GM18508 (cell line): ENCODE data around the gene UBE2E3.
A peak's percentile ranks its signal among the peaks of the same experiment; 100 is the strongest.
"Not testable (repeated sequence)": the region's sequence is repeated elsewhere in the genome, so short reads cannot be mapped to it uniquely, and the experiment has no call there.

ENCODE experiments used
- ATAC-seq: cut with Tn5 transposase; IDR thresholded peaks from one replicate; pipeline ENCODE4 v1.9.1; 2021; ENCODE audit warnings: moderate number of reproducible peaks; ENCODE audit not compliant: insufficient read depth, unreplicated experiment

Gene UBE2E3

DNA sequence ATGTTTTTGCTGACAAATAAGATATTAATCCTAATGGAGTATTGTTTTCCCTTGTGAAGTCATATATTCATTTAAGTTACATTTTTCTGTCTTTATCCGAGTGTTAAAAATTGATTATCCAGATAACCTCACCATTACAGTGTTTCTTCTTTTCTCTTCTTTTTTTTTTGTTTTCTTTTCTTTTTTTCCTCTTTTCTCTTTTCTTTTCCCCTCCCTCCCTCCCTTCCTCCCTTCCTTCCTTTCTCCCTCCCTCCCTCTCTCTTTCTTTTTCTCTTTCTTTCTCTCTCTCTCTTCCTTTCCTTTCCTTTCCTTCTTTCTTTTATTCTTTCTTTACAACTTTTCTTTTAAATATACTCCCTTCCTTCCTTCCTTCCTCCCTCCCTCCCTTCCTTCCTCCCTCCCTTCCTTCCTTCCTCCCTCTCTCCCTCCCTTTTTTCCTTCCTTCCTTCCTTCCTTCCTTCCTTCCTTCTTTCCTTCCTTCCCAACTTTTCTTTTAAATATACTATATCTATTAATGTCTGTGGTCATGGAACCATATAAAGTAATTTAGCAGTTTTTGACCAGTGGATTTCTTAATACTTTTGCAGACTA lies 40.9 kb downstream of the UBE2E3 start:
- no peak for ATAC-seq

DNA sequence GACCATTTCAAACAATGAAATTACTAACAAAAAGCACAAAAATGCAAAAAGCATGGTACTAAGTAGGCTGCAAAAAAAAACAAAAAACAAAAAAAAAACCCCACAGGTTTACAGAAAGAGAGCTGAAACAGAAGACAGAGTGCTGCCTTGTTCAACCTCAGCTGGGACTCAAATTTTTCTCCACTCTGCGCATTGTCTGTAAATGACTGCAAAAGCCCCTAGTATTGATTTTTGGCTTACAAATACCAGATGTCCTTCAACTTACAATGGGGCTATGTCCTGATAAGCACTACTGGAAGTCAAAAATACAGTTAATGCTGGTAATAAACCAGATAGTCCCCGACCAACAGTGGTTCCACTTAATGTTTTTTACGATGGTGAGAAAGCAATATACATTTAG lies 42.2 kb downstream of the UBE2E3 start:
- no peak for ATAC-seq

DNA sequence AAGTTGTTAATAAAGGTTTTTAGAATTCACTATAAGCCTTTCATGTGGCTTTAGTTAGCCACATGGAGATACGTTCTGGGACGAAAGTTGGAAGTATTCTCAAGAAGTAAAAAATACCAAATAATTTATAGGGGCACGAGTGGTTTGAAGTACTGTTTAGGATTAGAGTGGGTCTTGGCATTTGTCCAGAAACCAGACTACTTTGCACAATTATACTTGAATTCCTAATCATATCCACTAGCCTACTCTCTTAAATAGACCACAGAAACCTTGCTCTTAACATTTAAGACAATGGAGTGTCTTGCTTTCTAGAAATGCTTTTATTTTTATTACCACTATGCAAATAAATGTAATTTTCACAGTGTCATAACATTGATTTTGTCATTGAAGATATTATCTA lies 44.6 kb downstream of the UBE2E3 start:
- ATAC-seq, result no peak

GRCh38 chr2:181036445-181036844 lies 56.0 kb downstream of the UBE2E3 start:
- peak; percentile 44 for ATAC-seq

DNA sequence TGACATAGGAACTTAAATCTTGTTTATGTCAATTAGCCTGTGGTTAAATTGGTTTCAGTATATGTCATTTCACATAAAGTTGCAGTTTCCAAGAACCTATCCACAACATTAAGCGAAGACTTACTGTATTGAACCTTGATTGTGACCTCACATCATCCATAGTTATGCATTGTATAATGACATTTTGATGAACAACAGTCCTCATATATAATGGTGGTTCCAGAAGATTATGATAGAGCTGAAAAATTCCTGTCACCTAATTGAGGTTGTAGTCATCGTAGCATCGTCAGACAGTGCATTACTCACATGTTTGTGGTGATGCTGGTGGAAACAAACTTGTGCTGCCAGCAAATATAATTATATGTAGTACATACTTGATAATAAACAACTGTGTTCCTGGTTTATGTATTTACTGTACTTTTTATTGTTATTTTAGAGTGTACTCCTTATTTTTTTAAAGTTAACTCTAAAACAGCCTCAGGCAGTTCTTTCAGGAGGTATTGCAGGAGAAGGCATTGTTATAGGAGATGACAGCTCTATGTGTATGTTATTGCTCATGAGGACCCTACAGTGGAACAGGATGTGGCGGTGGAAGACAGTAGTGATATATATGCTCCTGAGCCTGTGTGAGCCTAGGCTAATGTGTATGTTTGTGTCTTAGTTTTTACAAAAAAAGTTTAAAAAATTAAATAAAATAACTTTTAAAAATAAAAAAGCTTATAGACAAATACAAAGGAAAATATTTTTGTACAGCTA lies 56.6 kb downstream of the UBE2E3 start:
- ATAC-seq, result peak; percentile 44

DNA sequence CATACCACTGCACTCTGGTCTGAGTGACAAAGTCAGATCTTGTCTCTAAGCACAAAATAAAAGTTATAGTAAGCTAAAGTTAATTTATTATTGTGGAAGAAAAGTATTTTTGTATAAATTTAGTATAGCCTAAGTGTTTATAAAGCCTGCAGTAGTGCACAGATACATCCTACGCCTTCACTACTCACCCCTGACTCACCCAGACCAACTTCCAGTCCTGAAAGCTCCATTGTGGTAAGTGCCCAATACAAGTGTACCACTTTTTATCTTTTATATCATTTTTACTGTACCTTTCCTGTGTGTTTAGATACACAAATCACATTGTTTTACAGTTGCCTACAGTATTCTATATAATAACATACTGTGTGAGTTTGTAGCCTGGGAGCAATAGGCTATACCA lies 57.5 kb downstream of the UBE2E3 start:
- ATAC-seq, result no peak

GRCh38 chr2:181038796-181039195 lies 58.4 kb downstream of the UBE2E3 start:
- no peak for ATAC-seq

DNA sequence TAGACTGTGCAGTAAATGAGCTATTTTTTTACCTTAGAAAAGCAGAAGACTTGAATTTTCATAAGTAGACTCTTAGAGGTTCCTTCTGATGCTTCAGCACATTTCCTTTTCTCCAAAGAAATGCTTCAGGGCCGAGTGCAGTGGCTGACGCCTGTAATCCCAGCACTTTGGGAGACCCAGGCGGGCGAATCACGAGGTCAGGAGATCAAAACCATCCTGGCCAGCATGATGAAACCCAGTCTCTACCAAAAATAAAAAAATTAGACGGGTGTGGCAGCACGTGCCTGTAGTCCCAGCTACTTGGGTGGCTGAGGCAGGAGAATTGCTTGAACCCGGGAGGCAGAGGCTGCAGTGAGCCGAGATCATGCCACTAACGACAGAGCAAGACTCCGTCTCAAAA lies 60.4 kb downstream of the UBE2E3 start:
- not testable (repeated sequence) for ATAC-seq

DNA sequence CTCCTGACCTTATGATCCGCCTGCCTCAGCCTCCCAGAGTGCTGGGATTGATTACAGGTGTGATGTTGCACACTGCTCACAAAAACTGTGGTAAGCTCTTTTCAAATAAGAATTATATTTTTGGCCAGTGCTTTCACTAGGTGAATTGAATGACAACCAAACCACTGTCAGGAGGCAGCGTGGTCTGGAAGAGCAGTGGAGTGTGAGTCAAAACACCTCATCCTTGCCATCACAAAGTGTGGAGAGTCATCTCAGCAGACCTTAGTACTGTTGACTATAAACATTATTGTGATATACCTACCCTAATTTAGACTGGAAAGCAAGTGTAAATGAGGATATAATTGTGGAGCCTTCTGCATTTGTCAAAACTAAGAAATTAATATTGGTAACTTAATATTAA lies 61.3 kb downstream of the UBE2E3 start:
- no peak for ATAC-seq

DNA sequence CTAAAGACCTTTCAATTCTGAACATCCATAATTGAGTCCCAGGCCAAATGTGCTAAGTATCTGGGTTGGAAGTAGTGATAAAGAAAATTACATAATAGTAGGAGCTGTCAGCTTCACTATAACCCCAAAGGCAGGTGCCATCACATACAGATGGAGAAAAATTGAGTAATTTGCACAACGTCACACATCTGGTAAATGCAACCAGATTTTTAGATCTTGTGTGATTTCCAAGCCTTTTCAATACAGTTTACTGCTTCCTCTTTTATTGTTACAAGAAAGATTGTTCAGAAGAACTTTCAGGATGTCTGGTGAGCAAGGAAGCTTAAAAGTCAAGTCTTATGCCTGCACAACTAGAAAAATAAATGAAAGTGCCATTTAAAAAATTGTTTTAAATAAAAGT lies 62.3 kb downstream of the UBE2E3 start:
- ATAC-seq, result no peak

DNA sequence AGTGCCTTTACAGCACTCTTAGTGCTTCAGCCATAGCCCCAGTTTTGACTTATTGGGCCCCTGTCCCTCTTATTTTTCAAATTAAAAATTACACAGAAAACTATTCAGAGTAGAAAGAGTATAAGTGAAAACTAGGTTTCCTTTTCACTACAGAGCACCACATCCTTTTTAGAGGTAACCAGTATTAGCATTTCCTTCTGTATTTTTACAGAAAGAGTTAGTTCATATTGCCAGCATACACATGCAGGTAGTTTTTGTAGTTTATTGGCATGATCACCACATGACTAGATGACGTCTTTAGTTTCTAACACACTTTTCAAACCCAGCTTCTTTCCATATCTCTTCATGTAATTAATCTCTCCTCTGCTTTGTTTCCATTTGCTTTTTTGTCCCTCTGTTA lies 66.4 kb downstream of the UBE2E3 start:
- ATAC-seq, result peak; percentile 54

DNA sequence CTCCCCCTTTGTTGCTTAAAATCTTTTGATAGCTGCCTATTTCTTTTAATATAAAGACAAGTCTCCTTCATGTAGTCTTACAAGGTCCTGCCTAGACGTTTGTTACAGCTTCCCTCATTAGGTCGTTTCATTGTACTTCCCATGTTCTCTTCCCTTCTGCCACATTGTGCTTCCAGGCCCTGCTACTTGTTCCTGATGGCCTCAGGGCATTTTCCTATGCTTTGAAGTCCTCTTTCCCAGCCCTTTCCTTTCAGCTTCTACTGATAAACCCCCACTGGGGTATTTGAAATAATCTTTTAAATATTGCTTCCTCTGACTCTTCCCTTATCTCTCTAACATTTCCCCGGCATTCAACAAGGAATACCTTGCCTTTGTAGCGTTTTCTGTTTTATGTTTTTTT lies 67.4 kb downstream of the UBE2E3 start:
- ATAC-seq, result no peak

- no peak for ATAC-seq
Measured at GRCh38 chr2:181051861-181052522, 71.6 kb downstream of the UBE2E3 start.

GRCh38 chr2:181052523-181052891 lies 72.1 kb downstream of the UBE2E3 start:
- ATAC-seq, result no peak

DNA sequence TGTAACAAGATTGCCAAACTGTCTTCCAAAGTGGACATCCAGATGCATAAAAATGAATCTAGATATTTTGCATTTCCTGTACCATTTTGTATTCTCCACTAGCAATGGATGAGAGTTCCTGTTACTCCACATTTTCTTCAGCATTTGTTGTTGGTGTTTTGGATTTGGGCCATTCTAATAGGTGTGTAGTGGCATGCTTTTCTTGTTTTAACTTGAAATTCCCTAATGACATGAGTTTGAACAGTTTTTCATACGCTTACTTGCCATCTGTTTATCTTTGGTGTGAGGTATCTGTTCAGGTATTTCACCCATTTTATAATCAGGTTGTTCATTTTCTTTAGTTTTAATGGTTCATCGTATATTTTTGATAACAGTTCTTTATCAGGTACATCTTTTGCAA lies 73.9 kb downstream of the UBE2E3 start:
- no peak for ATAC-seq

- no peak for ATAC-seq
Measured at GRCh38 chr2:181054843-181055242, 74.4 kb downstream of the UBE2E3 start.

DNA sequence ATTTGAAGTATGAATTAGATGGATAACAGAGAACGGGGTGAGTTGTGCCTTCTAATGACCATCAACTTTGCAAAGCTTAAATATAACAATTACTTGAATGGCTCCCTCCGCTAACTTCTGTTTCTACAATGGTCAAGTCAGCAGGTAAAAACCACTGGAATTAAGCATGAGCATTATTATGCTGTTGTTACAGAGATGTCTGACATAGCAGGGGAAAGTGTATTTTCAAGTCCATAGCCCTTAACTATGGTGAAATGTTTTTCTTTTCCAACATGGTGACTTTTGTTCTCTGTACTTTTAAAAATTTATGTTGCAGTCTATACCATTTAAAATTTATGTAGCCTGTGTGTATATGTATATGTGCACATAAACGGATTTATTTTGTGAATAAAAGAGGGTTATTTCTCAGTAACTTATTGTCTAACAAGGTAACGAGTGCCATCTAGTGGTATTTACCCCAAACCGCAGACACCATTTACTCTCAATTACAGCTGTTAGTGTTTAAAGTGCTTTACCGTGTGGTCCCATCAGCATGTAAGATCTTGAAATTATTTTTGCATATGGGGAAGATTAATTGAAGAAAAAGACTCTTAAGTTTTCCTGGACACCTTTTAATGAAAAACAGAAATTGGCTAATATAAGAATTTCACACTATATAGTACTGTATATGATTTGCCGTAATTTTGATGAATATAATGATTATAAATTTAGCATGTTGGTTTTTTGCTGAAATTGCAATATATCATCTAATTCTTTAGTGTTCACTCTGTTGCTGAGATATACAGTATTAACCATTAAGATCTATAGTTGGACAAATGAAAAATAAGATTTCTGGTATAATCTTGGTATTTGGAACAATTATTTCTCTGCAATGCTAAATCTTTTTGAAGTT lies 78.2 kb downstream of the UBE2E3 start:
- peak; percentile 49 for ATAC-seq

- no peak for ATAC-seq
Measured at GRCh38 chr2:181063696-181064095, 83.3 kb downstream of the UBE2E3 start.

GRCh38 chr2:181065458-181065857 lies 85.1 kb downstream of the UBE2E3 start:
- no peak for ATAC-seq

- no peak for ATAC-seq
Measured at GRCh38 chr2:181066333-181066732, 85.9 kb downstream of the UBE2E3 start.
